WTC11 (cell line): Measurements from ENCODE around the gene ARL8A. TPM values are rescaled to one million over a fixed set of nuclear protein-coding genes. Genes with fewer than 3 reads are reported as not detected.

Experiments
- ATAC-seq: fragments of 200-7000 bp; cut with Tn5 transposase; 2 replicates; pipeline ENCODE4 v1.10.0; 2021; ENCODE audit warnings: mild to moderate bottlenecking, moderate library complexity
- CTCF ChIA-PET: fragments of 300-600 bp; sonication (Branson Sonifier 250); formaldehyde crosslinking; loops from one replicate; lab custom pipeline; 2021; ENCODE audit warnings: antibody characterized with exemption; lab: Charles Lee
- POLR2A ChIA-PET: fragments of 350-600 bp; sonication (Branson Sonifier 250); formaldehyde crosslinking; loops from one replicate; lab custom pipeline; 2021; ENCODE audit warnings: antibody characterized with exemption; lab: Charles Lee
- DNase-seq: peaks from one replicate; pipeline ENCODE4 v3.0.0; 2021; ENCODE audit warnings: low spot score
- H3K27ac Mint-ChIP-seq: 2 replicates; pipeline ENCODE4 v1.8.0; 2021; ENCODE audit warnings: mixed read lengths
- H3K27me3 Mint-ChIP-seq: 2 replicates; pipeline ENCODE4 v1.8.0; 2021; ENCODE audit warnings: low read depth, mild to moderate bottlenecking, moderate library complexity, mixed read lengths
- H3K36me3 Mint-ChIP-seq: 2 replicates; pipeline ENCODE4 v1.8.0; 2021; ENCODE audit warnings: mixed read lengths
- H3K4me1 Mint-ChIP-seq: 2 replicates; pipeline ENCODE4 v1.8.0; 2022; ENCODE audit warnings: mixed read lengths
- H3K4me3 Mint-ChIP-seq: 2 replicates; pipeline ENCODE4 v1.8.0; 2021; ENCODE audit warnings: mild to moderate bottlenecking, moderate library complexity, mixed read lengths
- H3K9me3 Mint-ChIP-seq: 2 replicates; pipeline ENCODE4 v1.8.0; 2021; ENCODE audit warnings: mixed read lengths
- AR ChIP-seq: fragments of 250-450 bp; sonication (Bioruptor Pico); IDR thresholded peaks from 2 replicates; pipeline ENCODE4 v1.9.0; 2021; ENCODE audit warnings: mild to moderate bottlenecking
- ATF1 ChIP-seq: sonication (generic); formaldehyde crosslinking; IDR thresholded peaks from 2 replicates; pipeline ENCODE4 v1.8.1; 2023; ENCODE audit warnings: mild to moderate bottlenecking, moderate library complexity, missing genetic modification reagents
- E2F1 ChIP-seq: sonication (generic); formaldehyde crosslinking; IDR thresholded peaks from 2 replicates; pipeline ENCODE4 v1.8.0; 2022; ENCODE audit warnings: mild to moderate bottlenecking, missing genetic modification reagents
- ELF4 ChIP-seq: sonication (generic); formaldehyde crosslinking; IDR thresholded peaks from 2 replicates; pipeline ENCODE4 v1.8.1; 2022; ENCODE audit warnings: low read depth, mild to moderate bottlenecking, moderate library complexity, missing genetic modification reagents
- ERG ChIP-seq: fragments of 250-450 bp; sonication (Bioruptor Pico); IDR thresholded peaks from 2 replicates; pipeline ENCODE4 v1.8.0; 2021; ENCODE audit warnings: mild to moderate bottlenecking
- FOXK1 ChIP-seq: sonication (generic); formaldehyde crosslinking; IDR thresholded peaks from 2 replicates; pipeline ENCODE4 v1.8.0; 2022; ENCODE audit warnings: mild to moderate bottlenecking, moderate library complexity, missing genetic modification reagents
- GRHL2 ChIP-seq: fragments of 250-450 bp; sonication (Bioruptor Pico); IDR thresholded peaks from 2 replicates; pipeline ENCODE4 v1.8.0; 2022; ENCODE audit warnings: mild to moderate bottlenecking, moderate library complexity; ENCODE audit not compliant: insufficient replicate concordance, severe bottlenecking
- IRF1 ChIP-seq: sonication (generic); formaldehyde crosslinking; IDR thresholded peaks from 2 replicates; pipeline ENCODE4 v1.8.0; 2023; ENCODE audit warnings: missing genetic modification reagents
- IRF2 ChIP-seq: sonication (generic); formaldehyde crosslinking; IDR thresholded peaks from 2 replicates; pipeline ENCODE4 v1.8.0; 2022; ENCODE audit warnings: low read depth, missing genetic modification reagents, borderline replicate concordance
- MXD4 ChIP-seq: fragments of 250-450 bp; sonication (Bioruptor Pico); IDR thresholded peaks from 2 replicates; pipeline ENCODE4 v1.8.0; 2021; ENCODE audit warnings: mild to moderate bottlenecking, moderate library complexity, borderline replicate concordance
- NFATC4 ChIP-seq: fragments of 250-450 bp; sonication (Bioruptor Pico); IDR thresholded peaks from 2 replicates; pipeline ENCODE4 v1.9.0; 2021; ENCODE audit warnings: mild to moderate bottlenecking
- NFE2L1 ChIP-seq: sonication (generic); formaldehyde crosslinking; IDR thresholded peaks from 2 replicates; pipeline ENCODE4 v1.8.1; 2023; ENCODE audit warnings: missing genetic modification reagents
- NFYB ChIP-seq: sonication (generic); formaldehyde crosslinking; conservative IDR thresholded peaks from 2 replicates; pipeline ENCODE4 v1.8.0; 2022; ENCODE audit warnings: low read depth, missing genetic modification reagents
- NR1H2 ChIP-seq: sonication (generic); formaldehyde crosslinking; IDR thresholded peaks from 2 replicates; pipeline ENCODE4 v1.9.0; 2021; ENCODE audit warnings: mild to moderate bottlenecking, moderate library complexity, missing genetic modification reagents
- NR2C2 ChIP-seq: sonication (generic); formaldehyde crosslinking; IDR thresholded peaks from 2 replicates; pipeline ENCODE4 v1.8.0; 2022; ENCODE audit warnings: mild to moderate bottlenecking, missing genetic modification reagents
- SMAD3 ChIP-seq: sonication (generic); formaldehyde crosslinking; IDR thresholded peaks from 2 replicates; pipeline ENCODE4 v1.8.0; 2022; ENCODE audit warnings: missing genetic modification reagents, mild to moderate bottlenecking, borderline replicate concordance
- ZNF138 ChIP-seq: sonication (generic); formaldehyde crosslinking; conservative IDR thresholded peaks from 2 replicates; pipeline ENCODE4 v1.8.1; 2022; ENCODE audit warnings: mild to moderate bottlenecking, moderate library complexity, missing genetic modification reagents
- ZNF396 ChIP-seq: fragments of 250-450 bp; sonication (Bioruptor Pico); IDR thresholded peaks from 2 replicates; pipeline ENCODE4 v1.8.0; 2021; ENCODE audit warnings: mild to moderate bottlenecking, moderate library complexity, borderline replicate concordance
- ZSCAN18 ChIP-seq: fragments of 250-450 bp; sonication (Bioruptor Pico); IDR thresholded peaks from 2 replicates; pipeline ENCODE4 v2.1.2; 2022; ENCODE audit warnings: mild to moderate bottlenecking, moderate library complexity
- total RNA-seq: library from RNA; stranded (reverse); gene quantifications from 3 replicates; pipeline ENCODE4 v1.2.3, GENCODE V29; 2021

ARL8A gene
- total RNA-seq, 1 experiment from 2014 or later, result 47.2 TPM

- POLR2A ChIA-PET, result no interaction called here
- no peak for TF ChIP-seq NFATC4 (CRISPR knock-in tag)
- TF ChIP-seq IRF1, result no peak
- TF ChIP-seq GRHL2 (CRISPR knock-in tag), result no peak
- no peak for TF ChIP-seq ZSCAN18 (CRISPR knock-in tag)
- no peak for TF ChIP-seq ERG
- TF ChIP-seq FOXK1 (CRISPR knock-in tag), result no peak
- TF ChIP-seq IRF2 (CRISPR knock-in tag), result no peak
- TF ChIP-seq E2F1 (CRISPR knock-in tag), result no peak
- TF ChIP-seq NFE2L1 (CRISPR knock-in tag), result no peak
- no peak for TF ChIP-seq ATF1
- no peak for TF ChIP-seq SMAD3 (CRISPR knock-in tag)
- TF ChIP-seq NR2C2, result no peak
- no peak for TF ChIP-seq AR (CRISPR knock-in tag)
- TF ChIP-seq ZNF138 (CRISPR knock-in tag), result no peak
- no peak for TF ChIP-seq ELF4 (CRISPR knock-in tag)
- no peak for TF ChIP-seq NFYB (CRISPR knock-in tag)
- no peak for TF ChIP-seq NR1H2 (CRISPR knock-in tag)
- TF ChIP-seq ZNF396 (CRISPR knock-in tag), result no peak
- no peak for TF ChIP-seq MXD4
- no peaks in the 10 kb centered on the region; the same call in 1 of the 2 replicates for H3K27me3 Mint-ChIP-seq
- H3K4me1 Mint-ChIP-seq, result peaks cover 11% of the 10 kb centered on the region
- no peaks in the 10 kb centered on the region for H3K9me3 Mint-ChIP-seq
- no peak overlapping the region for H3K4me3 Mint-ChIP-seq
- CTCF ChIA-PET, result interaction anchor here (0.8 to 1.8 kb wide), 6 partner anchors 10 to 233 kb away, joined by 3 to 5 read pairs (median 3); no protein-coding TSS in a partner anchor
- H3K36me3 Mint-ChIP-seq, result peaks cover 6% of the 10 kb centered on the region
- DNase-seq, result no peak
- no peak overlapping the region for H3K27ac Mint-ChIP-seq
- no peak for ATAC-seq
These were observed 14.9 kb downstream of the ARL8A start for GRCh38 chr1:202129453-202130296.
